ENCODE measurements around the gene GALR3.

DNA sequence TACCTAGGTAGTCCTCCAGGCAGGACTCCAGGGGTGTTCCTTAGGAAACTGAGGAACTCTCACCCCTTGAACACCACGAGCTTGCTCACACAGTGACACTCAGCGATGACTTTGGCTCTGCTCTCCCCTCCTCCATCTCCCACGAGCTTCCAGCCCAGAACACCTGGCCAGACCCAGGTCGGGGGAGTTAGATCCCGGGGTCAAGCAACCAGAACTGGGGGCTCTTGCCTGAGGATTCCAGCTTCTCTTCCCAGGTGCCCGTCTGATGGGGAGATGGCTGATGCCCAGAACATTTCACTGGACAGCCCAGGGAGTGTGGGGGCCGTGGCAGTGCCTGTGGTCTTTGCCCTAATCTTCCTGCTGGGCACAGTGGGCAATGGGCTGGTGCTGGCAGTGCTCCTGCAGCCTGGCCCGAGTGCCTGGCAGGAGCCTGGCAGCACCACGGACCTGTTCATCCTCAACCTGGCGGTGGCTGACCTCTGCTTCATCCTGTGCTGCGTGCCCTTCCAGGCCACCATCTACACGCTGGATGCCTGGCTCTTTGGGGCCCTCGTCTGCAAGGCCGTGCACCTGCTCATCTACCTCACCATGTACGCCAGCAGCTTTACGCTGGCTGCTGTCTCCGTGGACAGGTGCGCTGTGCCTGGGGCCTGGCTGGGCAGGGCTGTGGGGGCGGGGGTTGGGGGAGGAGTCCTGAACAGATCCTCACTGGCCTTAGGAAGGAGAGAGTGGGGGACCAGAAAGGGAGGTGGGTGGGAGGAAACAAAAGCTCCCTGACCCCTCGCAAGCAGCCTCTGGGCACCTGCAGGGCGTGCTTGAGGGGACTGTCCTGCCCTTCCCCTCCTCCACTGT, at the start of gene GALR3:
- TF ChIP-seq EZH2 (IDR thresholded peaks at IDR 0.05; ENCODE audit: low read depth) (no peak), CTCF (conservative IDR thresholded peaks at IDR 0.05) (no peak)
